Measurements from ENCODE around the gene SAP30BP.

The SAP30BP gene

DNA sequence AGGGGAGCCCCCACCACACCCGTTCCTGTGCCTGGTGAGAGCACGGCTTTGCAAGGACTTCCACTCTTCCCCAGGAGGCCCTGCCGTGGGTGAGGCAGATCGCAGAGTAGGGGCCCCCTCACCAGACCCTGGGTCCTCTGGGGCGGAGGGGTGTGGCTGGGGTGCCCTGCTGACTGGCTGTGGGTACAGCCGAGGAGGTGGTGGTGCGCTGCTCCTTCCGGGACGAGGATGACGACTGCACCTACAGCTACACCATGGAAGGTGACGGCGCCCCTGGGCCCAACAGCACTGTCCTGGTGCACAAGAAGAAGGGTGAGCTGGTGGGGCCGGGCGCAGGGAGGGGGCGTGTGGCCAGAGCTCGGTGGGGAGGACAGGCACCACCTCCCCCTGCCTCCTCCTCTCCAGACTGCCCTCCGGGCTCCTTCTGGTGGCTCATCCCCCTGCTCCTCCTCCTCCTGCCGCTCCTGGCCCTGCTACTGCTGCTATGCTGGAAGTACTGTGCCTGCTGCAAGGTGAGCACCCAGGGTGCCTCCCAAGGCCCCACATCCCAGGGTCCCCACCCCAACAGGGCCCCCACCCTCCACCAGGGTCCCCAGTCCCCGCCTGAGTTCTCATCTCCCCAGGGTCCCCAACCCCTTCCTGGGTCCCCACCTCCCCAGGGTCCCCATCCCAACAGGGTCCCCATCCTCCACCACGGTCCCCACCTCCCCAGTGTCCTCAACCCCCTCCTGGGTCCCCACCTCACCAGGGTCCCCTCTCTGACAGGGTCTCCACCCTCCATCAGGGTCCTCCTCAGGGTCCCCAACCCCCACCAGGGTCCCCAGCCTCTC, 70.2 kb downstream of the SAP30BP start:
- DNase-seq (ENCODE audit: low read depth in 1 of 2, low spot score in 1 of 2), result no peak

- DNase-seq (ENCODE audit: low read depth in 1 of 2, low spot score in 1 of 2), result no peak
Observed at GRCh38 chr17:75738218-75738802, 71.2 kb downstream of the SAP30BP start.

DNA sequence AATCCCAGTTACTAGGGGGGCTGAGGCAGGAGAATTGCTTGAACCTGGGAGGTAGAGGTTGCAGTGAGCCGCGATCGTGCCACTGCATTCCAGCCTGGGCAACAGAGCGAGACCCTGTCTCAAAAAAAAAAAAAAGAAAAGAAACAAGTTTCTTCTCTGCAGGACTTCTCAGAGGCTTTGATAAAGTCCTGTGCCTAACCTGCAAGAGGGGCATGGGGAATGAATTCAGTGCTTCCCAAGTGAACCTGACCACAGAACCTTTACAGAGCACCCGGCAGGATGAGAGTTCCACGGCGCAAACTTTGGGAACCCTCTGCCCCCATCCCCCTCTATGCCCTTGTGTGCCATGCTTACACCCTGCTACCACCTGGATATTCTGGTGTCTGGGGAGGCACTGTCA, 72.0 kb downstream of the SAP30BP start:
- DNase-seq (ENCODE audit: low read depth in 1 of 2, low spot score in 1 of 2), result no peak

- no peak for DNase-seq (ENCODE audit: low read depth in 1 of 2, low spot score in 1 of 2)
Observed at GRCh38 chr17:75739801-75740200, 72.7 kb downstream of the SAP30BP start.

- DNase-seq (ENCODE audit: low read depth in 1 of 2, low spot score in 1 of 2), result no peak
Observed at GRCh38 chr17:75740215-75740614, 73.1 kb downstream of the SAP30BP start.

DNA sequence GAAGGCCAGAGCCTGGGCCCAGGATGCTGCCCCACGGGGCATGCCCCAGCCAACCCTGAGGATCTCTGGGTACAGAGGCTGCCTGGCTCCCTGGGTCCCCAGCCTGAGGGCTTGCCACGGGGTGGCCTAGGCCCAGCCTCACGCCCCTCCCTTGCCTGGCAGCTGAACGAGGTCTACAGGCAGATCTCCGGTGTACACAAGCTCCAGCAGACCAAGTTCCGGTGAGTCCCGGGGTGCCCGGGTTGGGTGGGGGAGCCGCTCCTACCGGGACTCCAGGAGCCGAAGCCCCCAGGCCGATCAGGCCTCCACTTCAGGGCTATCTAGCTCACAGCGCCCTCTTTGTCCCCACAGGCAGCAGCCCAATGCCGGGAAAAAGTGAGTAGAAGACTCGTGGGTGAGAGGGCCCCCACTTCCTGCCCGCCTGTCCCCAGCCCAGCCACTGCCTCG, 73.5 kb downstream of the SAP30BP start:
- DNase-seq (ENCODE audit: low read depth in 1 of 2, low spot score in 1 of 2), result no peak

- DNase-seq (ENCODE audit: low read depth in 1 of 2, low spot score in 1 of 2), result no peak
Observed at GRCh38 chr17:75742337-75742736, 75.2 kb downstream of the SAP30BP start.

DNA sequence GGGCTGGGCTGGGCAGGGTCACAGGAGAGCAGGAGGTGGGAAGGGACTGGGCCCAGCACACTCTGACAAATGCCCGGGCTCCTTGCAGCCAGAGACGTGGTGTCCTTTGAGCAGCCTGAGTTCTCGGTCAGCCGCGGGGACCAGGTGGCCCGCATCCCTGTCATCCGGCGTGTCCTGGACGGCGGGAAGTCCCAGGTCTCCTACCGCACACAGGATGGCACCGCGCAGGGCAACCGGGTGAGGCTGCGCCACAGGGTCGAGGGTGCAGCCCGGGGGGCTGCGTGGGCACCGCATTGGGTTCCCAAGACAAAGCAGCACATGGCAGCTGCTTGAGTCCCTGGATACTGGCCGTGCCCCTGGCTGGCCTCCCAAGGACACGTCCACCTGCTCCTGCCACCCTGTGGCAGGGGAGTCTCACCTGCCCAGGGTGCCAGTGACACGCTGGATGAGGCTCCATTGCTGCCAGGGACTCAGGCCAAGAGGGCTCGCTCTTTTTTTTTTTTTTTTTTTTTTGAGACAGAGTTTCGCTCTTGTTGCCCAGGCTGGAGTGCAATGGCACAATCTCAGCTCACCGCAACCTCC, 76.6 kb downstream of the SAP30BP start:
- DNase-seq (ENCODE audit: low read depth in 1 of 2, low spot score in 1 of 2), result no peak

GRCh38 chr17:75748706-75749105, 81.6 kb downstream of the SAP30BP start:
- no peak for DNase-seq (ENCODE audit: low read depth in 1 of 2, low spot score in 1 of 2)

DNA sequence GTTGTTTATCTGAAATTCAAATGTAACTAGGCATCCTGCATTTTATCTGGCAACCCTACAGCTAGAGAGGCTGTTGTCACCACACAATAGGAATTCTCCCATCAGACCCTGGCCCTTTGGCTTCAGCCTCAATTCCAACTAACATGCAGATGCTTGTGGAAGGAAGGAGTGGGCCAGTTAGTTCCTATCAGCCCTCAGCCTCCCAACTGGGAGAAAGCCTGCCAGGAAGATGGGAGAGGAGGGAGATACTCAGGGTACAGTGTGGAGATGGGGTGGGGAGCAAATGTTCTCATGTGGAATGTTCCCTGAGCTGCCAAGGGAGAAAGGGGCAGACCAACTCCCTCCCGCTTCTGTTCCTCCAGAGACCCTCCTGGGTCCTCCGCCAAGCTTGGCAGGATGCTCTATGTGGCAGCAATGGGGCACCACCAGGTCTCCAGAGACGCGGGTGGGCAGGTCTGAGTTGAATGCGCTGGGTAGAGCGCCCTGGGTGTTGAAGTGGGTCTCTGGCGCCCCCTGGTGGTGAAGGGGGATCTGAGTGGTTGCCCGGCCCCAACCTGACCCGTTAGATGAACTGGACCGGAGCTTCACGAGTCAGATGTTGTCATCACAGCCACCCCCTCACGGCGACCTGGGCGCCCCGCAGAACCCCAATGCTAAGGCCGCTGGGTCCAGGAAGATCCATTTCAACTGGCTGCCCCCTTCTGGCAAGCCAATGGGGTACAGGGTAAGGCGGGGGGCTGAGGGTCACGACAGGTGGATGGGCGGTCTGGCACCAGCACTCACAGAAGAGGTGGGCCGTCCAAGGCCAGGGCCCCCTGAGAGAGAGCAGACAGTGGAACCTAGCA, 82.6 kb downstream of the SAP30BP start:
- peak; percentile 82 to 89 for DNase-seq (ENCODE audit: low read depth in 1 of 2, low spot score in 1 of 2)

DNA sequence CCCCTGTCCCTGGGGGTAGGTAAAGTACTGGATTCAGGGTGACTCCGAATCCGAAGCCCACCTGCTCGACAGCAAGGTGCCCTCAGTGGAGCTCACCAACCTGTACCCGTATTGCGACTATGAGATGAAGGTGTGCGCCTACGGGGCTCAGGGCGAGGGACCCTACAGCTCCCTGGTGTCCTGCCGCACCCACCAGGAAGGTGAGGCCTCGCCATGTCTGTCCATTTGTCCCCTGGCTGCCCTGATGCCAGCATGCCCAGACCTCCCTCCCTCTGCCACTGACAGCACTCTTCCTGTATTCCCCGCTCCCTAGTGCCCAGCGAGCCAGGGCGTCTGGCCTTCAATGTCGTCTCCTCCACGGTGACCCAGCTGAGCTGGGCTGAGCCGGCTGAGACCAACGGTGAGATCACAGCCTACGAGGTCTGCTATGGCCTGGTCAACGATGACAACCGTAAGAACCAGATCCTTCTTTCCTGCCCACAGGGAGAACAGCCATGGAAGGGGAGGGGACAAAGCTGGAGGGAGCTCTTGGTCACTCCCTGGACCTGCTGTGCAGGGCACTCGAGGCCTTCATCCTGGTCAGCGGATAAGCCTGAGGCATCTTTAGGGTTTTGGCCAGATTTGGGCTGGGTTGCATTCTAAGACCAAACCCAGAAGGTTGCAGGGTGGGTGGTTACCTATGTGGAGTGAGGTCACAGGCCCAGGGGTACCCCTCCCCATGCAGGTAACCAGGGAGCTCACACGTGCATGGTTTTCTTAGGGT, 83.7 kb downstream of the SAP30BP start:
- DNase-seq (ENCODE audit: low read depth in 1 of 2, low spot score in 1 of 2), result no peak

GRCh38 chr17:75751676-75752404, 84.7 kb downstream of the SAP30BP start:
- no peak for DNase-seq (ENCODE audit: low read depth in 1 of 2, low spot score in 1 of 2)

GRCh38 chr17:75752405-75752709, 85.2 kb downstream of the SAP30BP start:
- DNase-seq (ENCODE audit: low read depth in 1 of 2, low spot score in 1 of 2), result no peak

- no peak for DNase-seq (ENCODE audit: low read depth in 1 of 2, low spot score in 1 of 2)
Observed at GRCh38 chr17:75752802-75753513, 85.8 kb downstream of the SAP30BP start.

GRCh38 chr17:75753514-75754377, 86.6 kb downstream of the SAP30BP start:
- peak; percentile 41 to 70 for DNase-seq (ENCODE audit: low read depth in 1 of 2, low spot score in 1 of 2)

DNA sequence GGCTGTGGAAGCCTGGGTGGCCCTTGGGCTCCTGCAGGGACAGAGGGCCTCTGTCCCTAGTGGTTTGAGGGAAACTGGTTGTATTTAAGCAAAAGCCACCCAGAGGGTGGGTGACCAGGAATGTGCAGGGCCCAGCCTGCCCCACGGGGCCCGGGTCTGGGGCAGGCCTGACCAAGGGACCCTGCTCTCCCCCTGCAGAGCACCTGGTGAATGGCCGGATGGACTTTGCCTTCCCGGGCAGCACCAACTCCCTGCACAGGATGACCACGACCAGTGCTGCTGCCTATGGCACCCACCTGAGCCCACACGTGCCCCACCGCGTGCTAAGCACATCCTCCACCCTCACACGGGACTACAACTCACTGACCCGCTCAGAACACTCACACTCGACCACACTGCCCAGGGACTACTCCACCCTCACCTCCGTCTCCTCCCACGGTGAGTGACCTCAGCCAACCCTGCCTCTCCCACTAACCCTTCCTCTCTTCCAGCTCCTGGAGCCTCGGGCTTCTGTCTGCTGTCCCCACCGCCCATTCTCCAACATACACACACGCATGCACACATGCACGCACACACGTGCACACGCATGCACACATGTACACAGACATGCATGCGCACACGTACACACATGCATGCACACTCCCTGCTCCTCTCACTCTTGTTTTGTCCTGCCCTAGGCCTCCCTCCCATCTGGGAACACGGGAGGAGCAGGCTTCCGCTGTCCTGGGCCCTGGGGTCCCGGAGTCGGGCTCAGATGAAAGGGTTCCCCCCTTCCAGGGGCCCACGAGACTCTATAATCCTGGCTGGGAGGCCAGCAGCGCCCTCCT, 87.5 kb downstream of the SAP30BP start:
- no peak for DNase-seq (ENCODE audit: low read depth in 1 of 2, low spot score in 1 of 2)

- no peak for DNase-seq (ENCODE audit: low read depth in 1 of 2, low spot score in 1 of 2)
Observed at GRCh38 chr17:75755205-75755901, 88.2 kb downstream of the SAP30BP start.
